ENCODE data around the gene ULK1.

DNA sequence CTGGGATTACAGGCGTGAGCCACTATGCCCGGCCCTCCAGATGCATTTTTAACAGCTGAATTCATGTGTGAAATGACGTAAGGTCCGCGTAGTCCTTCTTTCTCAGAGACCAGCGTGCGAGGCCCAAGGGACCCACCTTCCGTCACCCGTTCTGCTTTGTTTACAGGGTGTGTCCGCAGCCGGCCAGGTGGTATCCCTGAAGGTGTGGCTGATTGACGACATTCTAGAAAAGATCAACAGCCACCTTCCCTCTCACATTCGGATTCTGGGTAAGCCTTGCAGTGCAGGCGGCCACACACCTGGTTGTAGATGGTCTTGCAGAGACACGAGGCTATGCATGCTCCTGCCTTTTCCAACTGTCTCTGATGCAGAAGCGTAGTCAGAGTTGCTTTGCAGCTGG is 44.6 kb downstream of the ULK1 start:
- TF ChIP-seq, protein P1, sequence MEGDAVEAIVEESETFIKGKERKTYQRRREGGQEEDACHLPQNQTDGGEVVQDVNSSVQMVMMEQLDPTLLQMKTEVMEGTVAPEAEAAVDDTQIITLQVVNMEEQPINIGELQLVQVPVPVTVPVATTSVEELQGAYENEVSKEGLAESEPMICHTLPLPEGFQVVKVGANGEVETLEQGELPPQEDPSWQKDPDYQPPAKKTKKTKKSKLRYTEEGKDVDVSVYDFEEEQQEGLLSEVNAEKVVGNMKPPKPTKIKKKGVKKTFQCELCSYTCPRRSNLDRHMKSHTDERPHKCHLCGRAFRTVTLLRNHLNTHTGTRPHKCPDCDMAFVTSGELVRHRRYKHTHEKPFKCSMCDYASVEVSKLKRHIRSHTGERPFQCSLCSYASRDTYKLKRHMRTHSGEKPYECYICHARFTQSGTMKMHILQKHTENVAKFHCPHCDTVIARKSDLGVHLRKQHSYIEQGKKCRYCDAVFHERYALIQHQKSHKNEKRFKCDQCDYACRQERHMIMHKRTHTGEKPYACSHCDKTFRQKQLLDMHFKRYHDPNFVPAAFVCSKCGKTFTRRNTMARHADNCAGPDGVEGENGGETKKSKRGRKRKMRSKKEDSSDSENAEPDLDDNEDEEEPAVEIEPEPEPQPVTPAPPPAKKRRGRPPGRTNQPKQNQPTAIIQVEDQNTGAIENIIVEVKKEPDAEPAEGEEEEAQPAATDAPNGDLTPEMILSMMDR (IDR thresholded peaks at IDR 0.05): no peak
- TF ChIP-seq POLR2A (IDR thresholded peaks at IDR 0.05) (no peak), POLR2AphosphoS5 (IDR thresholded peaks at IDR 0.05; ENCODE audit: insufficient read depth in 1 of 2, low read depth in 1 of 2) (no peak)
